Muscle of arm (tissue), 12 donors: ENCODE data around the gene DCST1. TPM values are rescaled to one million over a fixed set of nuclear protein-coding genes. Genes with fewer than 3 reads are reported as not detected.

Source experiments
- DNase-seq: peaks from one replicate; pipeline ENCODE4 v3.0.0-alpha.2; 2013
- polyA plus RNA-seq, 12 donors: library from polyadenylated mRNA; unstranded; fragments of 120-200 nt; gene quantifications; one replicate each; pipeline ENCODE4 v1.2.1, GENCODE V29; 2013; ENCODE audit not compliant: insufficient read length in 12 of 12

The DCST1 gene
- polyA plus RNA-seq, 12 donors: 0.16 to 0.29 (median 0.24) TPM; not detected in 4

DNA sequence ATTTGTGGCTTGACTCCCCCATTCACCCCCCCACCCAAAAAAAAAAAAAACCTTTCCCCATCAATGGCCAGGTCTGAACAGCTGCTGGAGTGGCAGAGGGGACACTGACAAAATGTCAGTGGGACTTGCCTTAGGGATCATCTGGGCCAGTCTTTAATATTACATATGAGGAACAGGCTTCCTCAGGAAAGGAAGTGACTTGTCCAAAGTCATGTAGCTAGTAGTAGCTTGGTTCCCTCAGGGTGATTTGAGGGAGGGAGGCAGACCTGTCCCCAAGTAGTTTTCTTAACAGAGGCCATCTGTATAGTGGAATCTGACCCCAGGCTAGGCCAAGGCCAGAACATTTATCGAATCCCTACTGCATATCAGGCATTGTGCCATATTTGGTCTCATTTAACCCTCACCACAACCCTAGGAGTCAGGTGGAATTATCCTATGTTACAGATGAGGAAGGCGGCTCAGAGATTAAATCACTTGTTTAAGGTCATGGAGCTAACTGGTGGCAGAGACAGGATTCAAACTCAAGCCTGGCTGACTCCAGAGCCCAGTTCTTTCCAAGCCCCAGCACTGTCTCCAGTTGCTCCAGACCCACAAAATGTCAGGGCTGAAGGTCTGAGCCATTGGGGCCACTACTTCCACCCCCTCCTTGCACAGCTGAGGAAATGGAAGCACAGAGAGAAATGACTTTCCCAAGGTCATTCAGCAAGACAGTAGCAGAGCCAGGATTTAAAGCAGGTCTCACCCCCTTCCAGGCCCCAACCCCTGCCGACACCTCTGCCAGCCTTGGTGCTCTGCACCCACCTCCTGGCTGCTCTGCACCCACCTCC, 20.6 kb upstream of the DCST1 start:
- DNase-seq: no peak

DNA sequence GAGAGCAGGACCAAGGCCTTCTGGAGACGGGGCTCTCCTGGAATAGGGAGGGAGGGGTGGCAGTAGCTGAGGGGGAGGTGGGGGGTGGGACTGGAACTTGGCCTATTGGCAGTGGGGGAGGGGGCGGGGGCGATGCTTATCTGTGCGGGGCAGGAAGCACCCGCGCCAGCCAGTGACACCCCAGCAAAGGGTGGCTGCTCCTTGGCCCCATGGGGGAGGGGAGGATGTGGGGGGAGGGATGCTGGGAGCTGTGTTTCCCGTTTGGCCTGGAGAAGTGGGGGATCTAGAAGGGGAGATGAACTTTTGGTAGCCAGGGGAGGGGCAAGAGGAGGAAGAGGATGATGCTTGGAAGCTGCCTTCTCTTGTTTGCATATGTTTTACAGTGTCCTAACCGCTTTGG, 20.0 kb upstream of the DCST1 start:
- no peak for DNase-seq

DNA sequence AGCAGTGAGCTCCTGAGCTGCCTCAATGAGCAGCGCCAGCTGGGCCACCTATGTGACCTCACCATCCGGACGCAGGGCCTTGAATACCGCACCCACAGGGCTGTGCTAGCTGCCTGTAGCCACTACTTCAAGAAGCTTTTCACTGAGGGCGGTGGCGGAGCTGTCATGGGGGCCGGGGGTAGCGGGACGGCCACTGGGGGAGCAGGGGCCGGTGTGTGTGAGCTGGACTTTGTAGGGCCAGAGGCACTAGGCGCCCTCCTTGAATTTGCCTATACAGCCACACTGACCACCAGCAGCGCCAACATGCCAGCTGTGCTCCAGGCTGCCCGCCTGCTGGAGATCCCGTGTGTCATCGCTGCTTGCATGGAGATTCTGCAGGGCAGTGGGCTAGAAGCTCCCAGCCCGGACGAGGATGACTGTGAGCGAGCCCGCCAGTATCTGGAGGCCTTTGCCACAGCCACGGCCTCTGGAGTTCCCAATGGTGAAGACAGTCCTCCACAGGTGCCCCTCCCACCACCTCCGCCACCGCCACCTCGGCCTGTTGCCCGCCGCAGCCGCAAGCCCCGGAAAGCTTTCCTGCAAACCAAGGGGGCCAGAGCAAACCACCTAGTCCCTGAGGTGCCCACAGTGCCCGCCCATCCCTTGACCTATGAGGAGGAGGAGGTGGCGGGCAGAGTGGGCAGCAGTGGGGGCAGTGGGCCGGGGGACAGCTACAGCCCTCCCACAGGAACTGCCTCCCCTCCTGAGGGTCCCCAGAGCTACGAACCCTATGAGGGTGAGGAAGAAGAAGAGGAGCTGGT, 18.7 kb upstream of the DCST1 start:
- DNase-seq: no peak

DNA sequence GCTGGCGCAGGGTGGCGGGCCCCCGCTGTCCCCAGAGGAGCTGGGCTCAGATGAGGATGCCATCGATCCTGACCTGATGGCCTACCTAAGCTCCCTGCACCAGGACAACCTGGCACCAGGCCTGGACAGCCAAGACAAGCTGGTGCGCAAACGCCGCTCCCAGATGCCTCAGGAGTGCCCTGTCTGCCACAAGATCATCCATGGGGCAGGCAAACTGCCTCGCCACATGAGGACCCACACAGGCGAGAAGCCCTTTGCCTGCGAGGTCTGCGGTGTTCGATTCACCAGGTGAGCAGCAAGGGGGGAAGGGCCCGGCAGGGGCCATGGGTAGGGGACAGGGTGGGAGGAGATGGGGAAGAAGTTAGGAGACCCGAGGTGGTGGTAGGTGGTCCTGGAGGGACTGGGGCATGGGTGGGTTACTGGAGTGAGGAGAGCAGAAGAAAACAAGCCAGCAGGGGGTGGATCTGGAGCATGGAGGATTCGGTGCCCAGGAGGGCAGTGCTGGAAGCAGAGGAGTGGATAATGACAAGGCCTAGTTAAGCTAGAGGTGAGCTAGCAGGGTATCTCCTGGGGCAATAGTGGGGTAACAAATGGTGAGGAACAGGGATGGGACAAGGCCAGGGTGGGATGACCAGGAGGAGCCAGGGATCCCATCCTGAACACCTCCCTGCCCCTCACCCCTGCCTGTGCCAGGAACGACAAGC, 17.9 kb upstream of the DCST1 start:
- no peak for DNase-seq

DNA sequence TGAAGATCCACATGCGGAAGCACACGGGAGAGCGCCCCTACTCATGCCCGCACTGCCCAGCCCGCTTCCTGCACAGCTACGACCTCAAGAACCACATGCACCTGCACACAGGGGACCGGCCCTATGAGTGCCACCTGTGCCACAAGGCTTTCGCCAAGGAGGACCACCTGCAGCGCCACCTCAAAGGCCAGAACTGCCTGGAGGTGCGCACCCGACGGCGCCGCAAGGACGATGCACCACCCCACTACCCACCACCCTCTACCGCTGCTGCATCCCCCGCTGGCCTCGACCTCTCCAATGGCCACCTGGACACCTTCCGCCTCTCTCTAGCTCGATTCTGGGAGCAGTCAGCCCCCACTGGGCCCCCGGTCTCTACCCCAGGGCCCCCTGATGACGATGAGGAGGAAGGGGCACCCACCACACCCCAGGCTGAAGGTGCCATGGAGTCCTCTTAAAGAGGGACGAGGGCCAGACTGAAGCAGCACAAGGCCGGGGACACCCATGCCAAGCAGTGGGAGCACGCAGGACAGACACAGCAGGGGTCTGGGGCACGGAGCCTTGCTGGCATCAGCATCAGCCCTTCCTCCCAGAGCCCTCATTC, 17.3 kb upstream of the DCST1 start:
- no peak for DNase-seq

DNA sequence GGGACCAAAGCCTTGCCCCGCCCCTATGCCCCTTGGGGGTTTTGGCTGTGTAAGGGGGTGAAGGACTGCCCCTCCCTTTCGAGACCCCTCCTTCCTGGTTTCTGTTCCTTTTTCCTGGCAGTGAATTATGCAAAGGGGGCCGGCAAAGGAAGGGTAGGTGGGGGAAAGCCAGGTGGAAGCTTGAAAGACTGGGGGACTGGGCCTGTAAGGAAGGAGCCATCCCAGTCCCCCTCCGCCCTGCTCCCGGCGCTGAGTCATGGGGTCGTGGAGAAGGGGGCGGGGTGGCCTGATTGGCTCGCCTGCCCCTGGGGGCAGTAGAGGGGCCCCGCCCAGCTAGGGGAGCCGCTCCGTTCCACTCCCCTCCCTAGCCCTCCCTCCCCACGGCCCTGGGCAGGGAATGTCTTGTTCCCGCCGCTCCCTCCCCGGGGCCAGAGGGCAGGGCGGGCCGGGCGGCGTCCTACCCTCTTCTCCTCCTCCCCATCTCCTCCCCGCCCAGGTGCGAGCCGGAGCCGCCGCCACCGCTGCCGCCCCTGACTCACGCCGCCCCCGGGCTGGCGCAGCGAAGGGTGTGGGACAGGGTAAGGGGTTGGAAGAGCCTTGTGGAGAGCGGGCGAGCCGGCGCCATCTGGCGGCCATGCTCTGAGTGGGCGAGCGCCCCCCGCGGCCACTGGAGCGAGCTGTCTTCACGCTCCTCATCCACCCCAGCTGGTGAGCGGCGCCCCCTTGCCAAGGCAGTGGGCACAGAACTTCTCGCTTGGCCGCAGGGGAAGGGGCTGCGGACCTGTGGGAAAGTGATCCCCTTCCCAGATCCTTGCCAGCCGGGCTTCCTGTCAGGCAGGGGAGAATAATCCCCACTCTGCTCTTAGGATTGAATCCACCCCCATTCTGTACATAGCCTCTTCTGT, 16.3 kb upstream of the DCST1 start:
- DNase-seq: peak; percentile 86

DNA sequence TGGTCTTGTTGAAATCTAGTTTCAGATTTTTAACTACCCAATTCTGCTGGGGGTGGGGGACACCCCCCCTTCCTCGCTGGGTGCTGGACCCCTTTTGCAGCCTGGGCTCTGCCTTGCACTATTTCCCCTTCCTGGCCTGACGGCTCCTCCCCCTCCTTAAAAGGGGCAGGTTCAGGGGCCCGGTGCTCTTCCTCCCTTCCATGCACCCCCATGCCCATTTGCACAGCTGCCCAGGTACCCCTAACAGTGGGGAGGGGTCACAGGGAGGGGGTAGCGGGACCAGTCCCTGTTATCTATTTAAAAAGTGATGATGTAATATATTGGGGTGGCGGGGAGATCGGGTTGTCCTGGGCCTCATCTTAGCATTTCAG, 15.7 kb upstream of the DCST1 start:
- no peak for DNase-seq

DNA sequence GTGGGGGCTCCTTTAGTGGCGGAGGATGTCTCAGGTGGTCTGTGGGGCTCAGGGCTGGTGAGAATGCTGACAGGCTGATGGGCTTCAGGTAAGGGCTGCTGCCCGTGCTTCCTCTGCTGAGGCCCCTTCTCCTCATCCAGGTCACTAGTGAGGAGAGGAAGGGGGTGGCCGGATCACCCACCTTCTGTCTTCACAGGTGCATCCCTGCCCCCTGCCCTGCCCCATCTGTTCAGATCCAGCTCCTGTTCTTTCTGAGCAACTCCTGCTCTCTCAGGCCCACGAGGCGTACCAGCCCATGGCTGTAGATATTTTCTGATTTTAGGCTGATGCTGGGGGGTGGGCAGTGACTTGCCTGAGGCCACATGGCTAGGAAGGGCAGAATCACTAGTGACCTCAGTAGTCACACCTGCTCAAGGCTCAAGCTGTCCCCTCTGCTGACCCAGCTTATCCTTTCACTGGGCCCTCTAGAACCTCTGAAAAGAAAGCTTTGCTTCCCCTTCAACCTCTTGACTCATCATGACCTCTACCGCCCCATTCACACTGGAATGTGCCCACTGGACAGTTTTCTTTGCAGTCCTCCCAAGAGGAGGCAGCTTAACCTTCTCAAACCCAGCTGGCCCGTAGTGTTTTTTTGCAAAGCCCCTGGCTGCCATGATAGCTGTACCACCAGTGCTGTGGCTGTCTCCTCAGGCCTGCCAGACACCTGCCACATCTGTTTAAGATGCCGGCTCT, 14.8 kb upstream of the DCST1 start:
- no peak for DNase-seq

DNA sequence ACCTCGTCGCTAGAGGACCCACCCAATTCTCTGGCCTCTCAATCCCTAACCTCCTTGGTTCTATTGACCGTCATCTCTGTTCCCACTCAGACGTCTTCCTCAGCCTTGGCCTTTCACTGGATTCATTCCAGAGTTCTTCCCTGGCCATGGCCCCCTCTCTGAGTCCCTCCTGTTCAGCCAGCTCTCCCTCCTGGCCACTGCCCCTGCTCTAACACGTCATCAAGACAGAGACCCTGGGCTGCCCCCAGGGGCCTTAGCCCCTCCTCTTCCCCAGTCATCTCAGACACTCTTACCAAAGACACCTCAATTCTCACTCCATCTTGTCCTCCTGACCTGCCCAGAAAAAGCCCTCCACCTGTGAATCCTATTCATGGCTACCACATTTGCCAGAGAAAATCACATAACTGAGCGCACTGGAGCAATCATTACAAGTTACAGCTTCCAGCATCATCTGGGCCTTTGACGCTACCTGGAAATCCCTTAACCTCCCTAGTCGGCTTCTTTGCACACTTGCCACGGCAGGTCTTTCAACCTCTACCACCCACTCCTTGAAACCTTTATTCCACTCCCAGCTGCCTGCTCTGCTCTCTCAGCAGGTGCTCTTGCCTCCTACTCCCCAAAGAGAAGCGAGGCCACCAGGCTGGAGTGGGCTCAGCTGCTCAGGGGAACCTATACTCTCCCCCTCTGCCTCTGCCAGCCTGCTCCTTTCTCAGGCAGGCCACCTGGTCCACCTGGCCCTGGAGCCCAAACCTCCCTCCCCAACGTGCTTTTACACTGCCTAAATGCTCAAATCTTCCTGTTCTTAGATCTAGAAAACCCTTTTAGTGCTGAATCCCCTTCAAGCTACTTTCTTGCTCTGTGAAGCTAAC, 14.0 kb upstream of the DCST1 start:
- no peak for DNase-seq

DNA sequence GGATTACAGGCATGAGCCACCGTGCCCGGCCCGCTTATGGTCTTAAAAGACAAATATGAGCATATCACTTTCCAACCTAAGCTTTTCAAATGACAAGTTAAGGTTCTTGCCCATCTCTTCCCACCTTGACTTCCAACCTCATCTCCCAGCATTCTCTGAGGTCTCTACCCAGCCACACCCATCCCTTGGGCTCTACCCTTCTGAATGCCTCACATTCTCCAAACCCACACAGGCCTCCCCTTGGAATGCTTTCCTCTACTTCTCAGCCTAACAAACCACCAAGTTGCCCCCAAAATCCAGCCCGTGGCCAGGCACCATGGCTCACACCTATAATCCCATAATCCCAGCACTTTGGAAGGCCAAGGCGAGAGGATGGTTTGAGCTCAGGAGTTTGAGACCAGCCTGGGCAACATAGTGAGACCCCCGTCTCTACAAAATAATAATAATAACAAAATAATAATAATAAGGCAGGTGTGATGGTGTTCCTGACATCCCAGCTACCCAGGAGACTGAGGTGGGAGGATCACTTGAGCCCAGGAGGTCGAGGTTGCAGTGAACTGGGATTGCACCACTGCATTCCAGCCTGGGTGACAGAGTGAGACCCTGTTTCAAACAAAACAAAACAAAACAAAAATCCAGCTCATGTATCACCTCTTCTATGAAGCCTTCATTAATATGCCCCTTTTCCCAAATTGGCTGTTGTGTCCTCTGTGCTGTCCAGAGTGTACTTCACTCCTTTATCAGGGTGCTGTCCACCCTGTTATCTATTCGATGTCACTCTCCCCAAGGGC, 11.3 kb upstream of the DCST1 start:
- DNase-seq: no peak

DNA sequence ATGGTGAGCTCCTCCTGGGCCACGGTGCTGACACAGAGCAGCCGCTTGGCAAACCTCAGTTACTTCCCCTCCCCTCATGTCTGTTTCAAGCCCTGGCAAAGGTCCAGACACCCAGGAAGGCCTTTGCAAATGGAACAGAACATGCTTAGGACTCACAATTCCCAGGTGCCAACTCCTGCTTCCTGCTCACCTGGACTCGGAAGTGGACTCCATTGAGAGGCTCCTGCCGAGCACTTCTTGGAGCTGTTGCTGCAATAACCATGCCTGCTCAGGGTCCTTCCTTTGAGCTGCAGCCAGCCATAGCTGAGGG, 10.7 kb upstream of the DCST1 start:
- no peak for DNase-seq

DNA sequence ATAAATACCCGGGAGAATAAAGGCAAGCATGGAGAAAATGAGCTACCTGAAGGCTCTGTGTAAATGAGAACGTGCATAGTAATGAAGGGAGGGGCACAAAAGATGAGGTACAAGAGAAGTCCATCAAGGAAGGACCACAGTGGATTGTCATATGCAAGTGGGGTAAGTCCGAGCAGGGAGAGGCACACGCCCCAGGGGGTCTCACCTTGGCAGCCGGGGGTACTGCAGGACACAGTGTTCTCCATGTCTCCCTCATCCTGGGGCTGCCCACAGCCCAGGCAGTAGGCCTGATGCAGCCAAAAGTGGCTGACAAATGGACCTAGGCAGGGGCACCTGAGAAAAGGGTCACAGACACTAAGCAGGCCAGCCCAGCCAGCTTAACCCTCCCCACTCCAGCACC, 10.0 kb upstream of the DCST1 start:
- DNase-seq: no peak

DNA sequence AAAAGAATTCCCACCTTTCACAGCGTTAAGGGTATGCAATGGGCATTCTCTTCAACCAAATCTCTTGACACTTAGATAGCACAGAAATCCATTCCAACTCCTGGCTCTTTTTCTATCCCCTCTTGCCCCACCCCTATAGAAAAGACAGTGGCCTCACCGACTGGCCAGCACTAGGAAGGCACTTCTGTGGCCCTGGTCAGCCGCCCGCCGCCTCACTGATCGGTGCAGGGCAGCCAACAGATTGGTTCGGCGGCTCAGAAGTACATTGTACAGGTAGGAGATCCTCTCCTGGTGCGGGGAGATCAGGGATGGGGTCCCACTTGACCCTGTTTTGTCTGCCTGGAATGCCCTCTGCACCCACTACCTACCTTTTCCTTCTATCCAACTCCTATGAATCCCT, 9.3 kb upstream of the DCST1 start:
- DNase-seq: no peak

DNA sequence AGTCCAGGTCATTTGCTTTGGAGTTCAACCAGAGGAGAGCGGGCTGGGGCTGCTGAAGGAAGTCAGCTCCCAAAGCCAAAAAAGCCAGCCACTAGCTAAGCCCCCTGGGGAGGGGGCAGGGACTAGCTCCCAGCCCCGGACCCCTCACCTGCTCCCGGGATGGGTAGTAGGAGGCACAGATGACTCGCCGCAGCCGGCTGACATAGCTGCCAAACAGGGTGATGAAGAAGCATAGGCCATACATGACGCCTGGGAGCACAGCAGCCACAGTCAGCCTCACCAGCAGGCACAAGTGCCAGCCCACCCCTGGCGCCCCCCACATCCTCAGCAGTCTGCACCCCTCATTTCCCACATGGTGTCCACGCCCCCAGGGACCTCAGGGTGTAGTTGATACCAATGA, 7.5 kb upstream of the DCST1 start:
- DNase-seq: no peak

DNA sequence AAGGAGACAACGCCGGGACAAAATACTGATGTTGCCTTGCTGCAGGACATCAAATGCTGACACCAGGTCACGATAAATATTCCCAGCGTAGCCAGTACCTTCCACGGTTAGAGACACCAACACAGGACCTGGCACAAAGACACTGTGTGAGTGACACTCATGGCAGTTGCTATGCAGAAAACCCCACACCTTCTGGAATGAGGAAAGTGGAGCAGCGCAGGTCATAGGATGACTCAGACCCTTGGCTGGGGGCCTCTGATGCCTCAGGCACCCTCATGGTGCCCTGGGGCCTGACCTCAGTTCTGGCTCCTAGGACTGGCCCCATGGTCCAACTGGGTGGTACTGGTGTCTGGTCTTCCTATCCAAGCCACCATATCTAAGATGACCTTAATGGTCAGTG, 7.0 kb upstream of the DCST1 start:
- DNase-seq: no peak

DNA sequence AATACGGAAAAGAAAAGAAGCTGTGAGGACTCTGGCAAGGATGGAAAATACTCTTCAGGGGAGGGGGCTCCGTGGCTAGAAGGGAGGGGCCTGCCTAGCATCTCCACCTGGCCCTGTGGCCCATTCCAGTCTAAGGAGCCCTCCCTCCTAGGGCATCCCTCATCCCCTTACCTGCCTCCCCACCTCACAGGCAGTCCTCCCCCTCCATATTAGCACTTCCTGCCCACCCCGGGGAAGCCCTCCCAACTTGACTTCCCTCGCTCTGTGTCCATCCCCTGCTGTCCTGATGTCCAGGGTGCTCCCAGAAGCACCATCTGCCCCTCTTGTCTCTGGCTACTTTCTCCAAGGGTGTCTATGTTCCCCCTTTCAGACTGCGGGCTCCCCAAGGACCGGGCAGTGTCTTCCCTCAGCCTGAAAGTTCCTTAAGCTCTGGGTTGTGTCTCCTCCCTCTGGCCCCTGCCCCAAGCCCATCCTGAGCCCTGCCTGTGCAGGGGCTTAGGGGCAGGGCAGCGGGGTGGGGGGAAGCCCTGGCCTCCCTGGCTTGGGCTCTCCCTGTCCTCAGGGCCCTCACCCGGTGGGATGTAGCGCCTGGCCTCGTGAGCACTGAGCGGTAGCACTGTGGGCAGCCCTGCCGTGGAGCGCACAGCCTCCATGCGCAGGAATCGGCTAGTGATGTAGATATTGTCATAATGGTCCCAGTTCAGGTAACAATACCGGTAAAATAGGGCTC, 3.9 kb upstream of the DCST1 start:
- no peak for DNase-seq

DNA sequence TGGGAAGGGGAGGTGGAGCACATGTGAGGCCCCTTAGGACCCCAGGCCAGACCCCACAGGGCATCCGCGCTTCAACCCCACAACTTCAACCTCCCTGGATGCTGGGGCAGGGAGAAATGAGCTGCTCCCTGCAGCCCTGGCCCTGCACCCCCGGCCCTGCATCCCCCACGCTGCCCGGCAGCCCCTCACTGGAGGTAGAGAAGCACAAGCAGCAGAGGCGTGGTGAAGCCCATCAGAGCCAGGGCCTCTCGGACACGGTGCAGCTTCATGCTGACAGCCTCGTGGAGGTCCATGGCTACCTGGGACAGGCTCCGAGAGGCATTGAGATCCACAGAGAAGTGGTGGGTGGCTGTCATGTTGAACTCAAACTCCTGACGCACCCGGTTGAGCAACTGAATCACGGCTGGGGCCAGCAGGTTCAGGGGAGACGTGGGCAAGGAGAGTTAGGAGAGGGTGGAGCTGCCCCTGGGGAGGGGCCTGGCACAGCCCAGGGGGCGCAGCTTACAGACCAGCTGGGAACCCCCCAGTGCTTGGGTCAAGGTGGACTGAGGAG, 3.3 kb upstream of the DCST1 start:
- DNase-seq: no peak

DNA sequence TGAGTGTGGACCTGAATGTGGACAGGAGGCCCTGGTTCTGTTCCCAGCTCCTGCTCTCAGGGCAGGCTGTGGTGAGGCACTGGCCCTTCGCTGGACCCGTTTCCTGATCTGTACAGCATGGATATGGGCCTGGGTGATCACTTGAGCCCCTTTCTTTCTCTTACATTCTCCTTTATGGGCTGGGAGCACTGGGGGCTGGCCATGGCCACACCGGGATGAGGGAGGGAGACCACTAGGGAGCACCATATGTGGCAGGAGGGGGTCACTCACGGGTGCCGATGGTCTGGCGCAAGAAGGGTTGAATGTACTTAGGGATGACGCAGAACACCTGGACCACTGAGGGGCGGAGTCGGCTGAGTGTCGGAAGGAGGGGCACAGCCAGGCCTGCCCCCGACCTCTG, 2.7 kb upstream of the DCST1 start:
- DNase-seq: no peak
